Measurements from ENCODE around the gene HOXA7.

HOXA7 gene

DNA sequence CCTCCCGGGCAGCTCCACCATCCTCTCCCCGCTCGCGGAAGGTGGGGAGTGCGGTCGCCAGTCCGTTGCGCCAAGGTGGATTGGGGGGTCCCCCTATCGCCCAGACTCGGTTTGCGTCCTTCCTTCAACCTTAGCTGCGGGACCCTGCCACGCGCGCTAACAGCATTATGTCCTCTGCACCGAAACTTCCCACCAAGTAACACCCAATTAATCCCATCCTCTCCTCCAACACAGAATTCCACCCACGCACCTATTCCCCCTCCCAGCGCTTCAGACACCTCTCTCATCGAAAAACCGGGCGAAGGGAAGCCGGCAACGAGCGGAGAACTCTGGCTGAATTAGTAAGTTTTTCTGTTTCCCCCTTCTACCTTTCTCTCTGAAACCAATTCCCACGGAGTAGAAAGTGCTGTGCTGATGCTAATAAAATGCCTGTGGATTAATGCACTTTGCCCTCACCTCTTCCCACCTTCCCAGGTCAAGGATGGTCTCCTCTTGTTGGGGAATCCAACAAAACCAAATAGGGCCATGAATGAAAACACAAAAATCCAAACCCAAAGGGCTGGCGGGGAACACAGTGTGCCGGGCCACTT, 5.0 kb downstream of the HOXA7 start:
- no peak for DNase-seq (ENCODE audit: low spot score)
- TF ChIP-seq, protein P1, sequence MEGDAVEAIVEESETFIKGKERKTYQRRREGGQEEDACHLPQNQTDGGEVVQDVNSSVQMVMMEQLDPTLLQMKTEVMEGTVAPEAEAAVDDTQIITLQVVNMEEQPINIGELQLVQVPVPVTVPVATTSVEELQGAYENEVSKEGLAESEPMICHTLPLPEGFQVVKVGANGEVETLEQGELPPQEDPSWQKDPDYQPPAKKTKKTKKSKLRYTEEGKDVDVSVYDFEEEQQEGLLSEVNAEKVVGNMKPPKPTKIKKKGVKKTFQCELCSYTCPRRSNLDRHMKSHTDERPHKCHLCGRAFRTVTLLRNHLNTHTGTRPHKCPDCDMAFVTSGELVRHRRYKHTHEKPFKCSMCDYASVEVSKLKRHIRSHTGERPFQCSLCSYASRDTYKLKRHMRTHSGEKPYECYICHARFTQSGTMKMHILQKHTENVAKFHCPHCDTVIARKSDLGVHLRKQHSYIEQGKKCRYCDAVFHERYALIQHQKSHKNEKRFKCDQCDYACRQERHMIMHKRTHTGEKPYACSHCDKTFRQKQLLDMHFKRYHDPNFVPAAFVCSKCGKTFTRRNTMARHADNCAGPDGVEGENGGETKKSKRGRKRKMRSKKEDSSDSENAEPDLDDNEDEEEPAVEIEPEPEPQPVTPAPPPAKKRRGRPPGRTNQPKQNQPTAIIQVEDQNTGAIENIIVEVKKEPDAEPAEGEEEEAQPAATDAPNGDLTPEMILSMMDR (IDR thresholded peaks at IDR 0.05; ENCODE audit: extremely low read depth, insufficient read depth, missing control alignments): no peak
- in situ Hi-C loops (cut with MboI; ENCODE audit: low pct_unique_long_range_greater_than_20kb, low sequenced_read_pairs, unreplicated experiment): loop anchor here (10.0 to 25.0 kb wide), 2 partner anchors 93 to 789 kb away; partner anchors contain the start of gene EVX1

GRCh38 chr7:27150568-27151340, 5.7 kb downstream of the HOXA7 start:
- in situ Hi-C loops (cut with MboI; ENCODE audit: low pct_unique_long_range_greater_than_20kb, low sequenced_read_pairs, unreplicated experiment): loop anchor here (10.0 to 25.0 kb wide), 2 partner anchors 94 to 788 kb away; partner anchors contain the start of gene EVX1
- DNase-seq (ENCODE audit: low spot score): peak; percentile 93
- TF ChIP-seq, protein P1 (IDR thresholded peaks at IDR 0.05; ENCODE audit: extremely low read depth, insufficient read depth, missing control alignments): peak; percentile 93

GRCh38 chr7:27149842-27150567, 6.5 kb downstream of the HOXA7 start:
- TF ChIP-seq, protein P1 (IDR thresholded peaks at IDR 0.05; ENCODE audit: extremely low read depth, insufficient read depth, missing control alignments): no peak
- no peak for DNase-seq (ENCODE audit: low spot score)
- in situ Hi-C loops (cut with MboI; ENCODE audit: low pct_unique_long_range_greater_than_20kb, low sequenced_read_pairs, unreplicated experiment): loop anchor here (10.0 to 25.0 kb wide), 2 partner anchors 95 to 788 kb away; partner anchors contain the start of gene EVX1

DNA sequence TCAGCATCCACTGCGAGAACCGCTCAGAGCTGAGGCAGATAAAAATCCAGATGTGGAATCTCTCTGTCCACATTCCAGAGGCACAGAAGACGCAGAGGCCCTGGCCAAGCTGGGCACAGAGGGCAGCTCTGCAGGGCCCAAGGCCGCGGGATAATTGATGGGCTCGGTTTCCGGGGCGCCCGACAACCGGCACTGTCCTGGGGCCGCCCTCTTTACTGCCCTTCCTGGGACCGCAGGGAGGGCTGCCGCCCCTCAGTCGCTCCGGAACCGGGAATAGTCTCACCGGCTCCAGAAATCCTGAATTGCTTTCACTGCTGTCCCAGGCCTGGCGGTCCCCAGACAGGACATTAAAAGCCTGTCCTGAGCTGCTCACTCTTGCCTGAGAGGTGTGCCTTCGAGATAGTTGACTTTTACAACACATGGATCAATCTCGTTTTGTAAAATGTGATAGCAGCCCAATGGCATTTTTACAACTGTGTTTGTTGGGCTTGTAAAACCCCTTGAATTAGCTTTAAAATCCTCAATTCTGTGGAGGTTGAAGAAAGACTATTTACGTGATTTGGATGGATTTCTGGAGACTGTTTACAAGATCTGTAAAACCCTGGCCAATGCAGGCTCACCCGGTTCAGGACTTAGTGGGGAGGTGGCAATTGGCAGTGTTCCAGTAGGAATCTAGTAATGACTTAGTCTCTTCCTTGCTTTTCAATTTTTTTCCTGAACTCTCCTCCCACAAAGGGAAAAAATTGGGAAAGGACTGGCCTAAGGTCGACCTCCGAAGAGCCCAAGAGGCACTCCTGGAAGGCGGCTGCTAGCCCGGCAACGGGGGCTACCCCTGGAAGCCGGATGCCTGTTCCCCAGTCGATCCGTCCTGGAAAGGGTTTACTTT, 7.5 kb downstream of the HOXA7 start:
- TF ChIP-seq, protein P1 (IDR thresholded peaks at IDR 0.05; ENCODE audit: extremely low read depth, insufficient read depth, missing control alignments): no peak
- in situ Hi-C loops (cut with MboI; ENCODE audit: low pct_unique_long_range_greater_than_20kb, low sequenced_read_pairs, unreplicated experiment): no loop called here
- DNase-seq (ENCODE audit: low spot score): no peak

DNA sequence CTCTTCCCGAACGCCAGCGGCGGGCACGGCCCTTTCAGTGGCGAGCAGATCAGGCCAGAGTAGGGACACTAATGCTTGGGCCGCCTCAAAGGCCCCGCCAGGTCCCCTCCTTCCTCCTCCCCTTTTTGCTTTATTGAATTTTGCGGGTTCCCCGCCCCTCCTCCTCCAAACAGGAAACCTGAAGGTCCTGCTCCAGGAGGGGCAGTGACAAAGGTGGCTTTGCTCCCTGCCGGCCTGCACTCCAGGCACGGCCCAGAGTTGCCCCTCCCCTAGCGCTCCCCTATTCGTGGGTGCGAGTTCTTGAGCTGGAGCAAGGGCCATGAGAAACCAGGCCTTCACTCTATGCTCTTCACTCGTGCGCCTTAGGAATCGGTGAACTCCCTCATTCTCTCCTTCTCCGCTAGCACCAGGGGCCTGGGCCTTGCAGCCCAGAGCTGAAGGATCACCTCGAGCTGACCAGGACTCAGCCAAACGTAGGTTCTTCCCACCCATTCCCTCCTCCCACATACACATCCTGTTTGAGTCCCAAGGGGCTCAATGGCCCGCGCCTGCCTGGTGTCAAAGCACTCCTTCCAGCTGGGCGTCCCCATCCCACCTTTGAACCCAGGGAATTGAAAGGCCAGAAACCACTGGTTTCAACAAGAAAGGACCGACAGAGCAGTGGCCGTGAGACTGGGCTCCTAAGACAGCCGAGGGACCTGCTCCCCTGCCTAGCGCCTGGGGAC, 8.3 kb downstream of the HOXA7 start:
- no peak for DNase-seq (ENCODE audit: low spot score)
- TF ChIP-seq, protein P1 (IDR thresholded peaks at IDR 0.05; ENCODE audit: extremely low read depth, insufficient read depth, missing control alignments): no peak
- in situ Hi-C loops (cut with MboI; ENCODE audit: low pct_unique_long_range_greater_than_20kb, low sequenced_read_pairs, unreplicated experiment): no loop called here
